ENCODE results near the gene VMO1. TPM values are rescaled to one million over a fixed set of nuclear protein-coding genes. Genes with fewer than 3 reads are reported as not detected.

VMO1 gene
- total and polyA plus RNA-seq, 4 experiments from 2014 or later, result 0.50 TPM; not detected in 3

DNA sequence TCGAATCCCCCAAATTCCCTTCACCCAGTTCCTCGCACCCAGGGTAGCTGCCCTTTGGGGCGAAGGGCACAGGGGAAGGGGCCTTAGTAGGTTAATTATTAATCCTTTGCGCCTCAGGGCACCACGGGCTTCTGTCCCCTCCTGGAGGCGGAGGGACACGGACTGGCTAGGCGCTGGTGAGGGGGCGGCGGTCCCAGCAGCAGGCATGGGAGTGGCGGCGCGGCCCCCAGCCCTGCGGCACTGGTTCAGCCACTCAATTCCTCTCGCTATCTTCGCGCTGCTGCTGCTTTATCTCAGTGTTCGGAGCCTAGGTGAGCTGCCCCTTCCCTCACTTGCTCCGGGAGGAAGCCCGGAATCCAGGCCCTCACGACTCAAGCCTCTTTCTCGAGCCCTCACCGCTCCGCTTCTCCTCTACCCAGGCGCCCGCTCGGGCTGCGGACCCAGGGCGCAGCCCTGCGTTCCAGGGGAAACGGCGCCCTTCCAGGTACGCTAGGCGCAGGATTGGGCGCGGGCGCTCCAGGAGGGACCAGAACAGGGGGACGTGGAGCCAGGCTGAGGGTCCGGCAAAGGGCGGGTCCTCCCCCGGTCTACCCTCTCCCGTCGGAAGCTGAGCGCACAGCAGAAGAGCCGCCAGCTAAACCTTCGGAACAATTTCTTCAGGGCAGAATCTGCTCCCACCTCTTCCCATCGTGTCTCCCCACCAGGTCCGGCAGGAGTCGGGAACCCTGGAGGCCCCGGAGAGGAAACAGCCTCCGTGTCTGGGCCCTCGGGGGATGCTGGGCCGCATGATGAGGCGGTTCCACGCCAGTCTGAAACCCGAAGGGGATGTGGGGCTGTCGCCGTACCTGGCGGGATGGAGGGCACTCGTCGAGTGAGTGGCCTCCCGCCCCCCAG lies 2.9 kb upstream of the VMO1 start, which contains the start of gene GLTPD2:
Gene GLTPD2 (plus strand): TSS at position 158 of the 894 bp plus-strand sequence. CDS start 48 bp downstream, at position 206.
- intact Hi-C loops (cut with micrococcal nuclease), result no loop called here
- ChIA-PET CTCF (ENCODE audit: partially characterized antibody) (interaction anchor here (0.6 to 3.7 kb wide), 30 partner anchors 7 to 191 kb away, joined by 3 to 59 read pairs (median 8); partner anchors contain the start of genes ARRB2, C17orf107, CHRNE and MED11), POLR2A (ENCODE audit: partially characterized antibody) (interaction anchor here (0.5 to 3.9 kb wide), 23 partner anchors 9 to 897 kb away, joined by 3 to 81 read pairs (median 7); partner anchors contain the start of genes ARRB2, C17orf107, CXCL16 and MED11)
- no peak for DNase-seq
- Mint-ChIP-seq H3K27me3 (peaks cover 27 to 28% of the 10 kb centered on the region in 2 donors), H3K9me3 (peaks cover 0 to 2% (median 0%) of the 10 kb centered on the region in 8 donors), H3K4me1 (peaks cover 12 to 41% (median 15%) of the 10 kb centered on the region in 4 donors), H3K27ac (peak within 1 kb of the TSS in 4 of 7 donors; percentile 27 to 72 (median 48)), H3K4me3 (peak within 1 kb of the TSS; percentile 67 to 78 (median 73)), H3K36me3 (peaks cover 0 to 2% of the 10 kb centered on the region in 2 donors)
- H3K9me3 ChIP-seq (ENCODE audit: control insufficient read depth in 1 of 2, low read length in 2 of 2), result no peaks in the 10 kb centered on the region
- H3K4me3 ChIP-seq (ENCODE audit: low read length in 2 of 2), result peak within 1 kb of the TSS; percentile 29 to 60
- peaks cover 18% of the 10 kb centered on the region for H3K27me3 ChIP-seq (ENCODE audit: insufficient read depth, low read length)
- peak within 1 kb of the TSS; percentile 72 for H3K27ac ChIP-seq (ENCODE audit: low read depth, low read length)
- H3K36me3 ChIP-seq (ENCODE audit: insufficient read depth, low read length), result no peaks in the 10 kb centered on the region
- H3K4me1 ChIP-seq (ENCODE audit: insufficient read depth, low read length), result peaks cover 26% of the 10 kb centered on the region

DNA sequence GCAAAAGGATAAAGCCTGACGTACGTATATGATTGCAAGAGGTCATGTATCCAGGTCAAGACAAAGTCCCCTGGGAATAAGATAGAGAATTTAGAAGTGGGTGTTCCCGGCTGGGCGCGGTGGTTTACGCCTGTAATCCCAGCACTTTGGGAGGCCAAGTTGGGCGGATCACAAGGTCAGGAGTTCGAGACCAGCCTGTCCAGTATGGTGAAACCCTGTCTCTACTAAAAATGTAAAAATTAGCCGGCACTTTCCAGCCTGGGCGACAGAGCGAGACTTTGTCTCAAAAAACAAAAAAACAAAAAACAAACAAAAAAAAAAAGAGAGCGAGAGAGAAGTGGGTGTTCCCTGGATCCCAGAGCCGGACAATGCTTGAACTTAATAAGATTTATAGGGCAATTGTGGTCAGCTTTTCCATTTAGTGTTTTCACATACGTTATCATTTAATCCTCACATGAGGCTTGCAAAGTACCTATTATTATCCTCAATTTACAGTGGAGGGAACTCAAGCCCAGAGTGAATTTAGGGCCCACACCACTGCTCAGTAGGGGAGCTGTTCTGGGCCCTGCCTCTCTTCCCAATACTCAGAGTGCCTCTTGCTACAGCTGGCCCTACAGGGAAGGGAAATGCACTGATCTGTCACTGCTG lies 2.1 kb upstream of the VMO1 start:
- H3K27me3 Mint-ChIP-seq, result peaks cover 30 to 33% of the 10 kb centered on the region in 2 donors
- intact Hi-C loops (cut with micrococcal nuclease), result no loop called here
- POLR2A ChIA-PET (ENCODE audit: partially characterized antibody), result interaction anchor here (1.0 to 3.9 kb wide), 4 partner anchors 19 to 78 kb away, joined by 3 to 81 read pairs (median 33); partner anchors contain the start of genes ARRB2, MED11 and PLD2

DNA sequence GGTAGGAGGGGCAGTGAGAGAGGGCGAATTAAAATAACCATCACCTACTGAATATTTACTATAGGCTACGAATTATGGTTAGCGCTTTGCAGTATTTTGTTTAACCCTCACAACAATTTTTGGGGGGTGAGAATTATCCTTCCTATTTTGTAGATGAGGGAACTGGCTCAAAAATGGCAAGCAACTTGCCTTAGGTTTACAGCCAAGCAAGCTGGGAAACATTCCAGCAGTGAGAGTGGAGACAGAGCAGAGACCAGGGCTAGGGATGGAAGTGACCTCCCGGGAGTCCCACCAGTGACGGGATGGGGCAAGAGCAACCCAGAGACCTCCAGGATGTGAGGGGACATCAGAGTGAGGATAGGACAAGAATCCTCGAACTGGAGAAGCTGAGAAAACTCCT lies 352 bp upstream of the VMO1 start:
- Histone ChIP-seq H3K4me3 (ENCODE audit: low read length in 2 of 2) (no peak overlapping the region), H3K9me3 (ENCODE audit: control insufficient read depth in 1 of 2, low read length in 2 of 2) (no peaks in the 10 kb centered on the region), H3K27me3 (ENCODE audit: insufficient read depth, low read length) (peaks cover 31% of the 10 kb centered on the region), H3K27ac (ENCODE audit: low read depth, low read length) (no peak overlapping the region), H3K4me1 (ENCODE audit: insufficient read depth, low read length) (peaks cover 26% of the 10 kb centered on the region), H3K36me3 (ENCODE audit: insufficient read depth, low read length) (no peaks in the 10 kb centered on the region)
- intact Hi-C loops (cut with micrococcal nuclease), result no loop called here
- Mint-ChIP-seq H3K4me3 (peak overlapping the region in 3 of 8 donors; percentile 24 to 45 (median 44)), H3K27me3 (peaks cover 40 to 41% of the 10 kb centered on the region in 2 donors), H3K4me1 (peaks cover 10 to 41% (median 17%) of the 10 kb centered on the region in 4 donors), H3K27ac (peak overlapping the region in 1 of 7 donors; percentile 4), H3K9me3 (no peaks in the 10 kb centered on the region), H3K36me3 (peaks cover 0 to 2% of the 10 kb centered on the region in 2 donors)
- ChIA-PET POLR2A (ENCODE audit: partially characterized antibody) (interaction anchor here (1.6 to 2.8 kb wide), 3 partner anchors 10 to 77 kb away, joined by 4 to 9 read pairs (median 9); partner anchors contain the start of genes ARRB2 and PSMB6), CTCF (ENCODE audit: partially characterized antibody) (interaction anchor here (0.7 to 1.4 kb wide), 2 partner anchors 53 to 102 kb away, joined by 3 to 4 read pairs; no protein-coding TSS in a partner anchor)
- no peak for DNase-seq

More for the DNA sequence above, 2.1 kb upstream of the VMO1 start:
- no peak for DNase-seq
- peaks cover 0 to 2% (median 0%) of the 10 kb centered on the region in 8 donors for H3K9me3 Mint-ChIP-seq
- Histone ChIP-seq H3K27ac (ENCODE audit: low read depth, low read length) (no peak overlapping the region), H3K36me3 (ENCODE audit: insufficient read depth, low read length) (no peaks in the 10 kb centered on the region), H3K4me1 (ENCODE audit: insufficient read depth, low read length) (peaks cover 26% of the 10 kb centered on the region), H3K4me3 (ENCODE audit: low read length in 2 of 2) (no peak overlapping the region), H3K27me3 (ENCODE audit: insufficient read depth, low read length) (peaks cover 25% of the 10 kb centered on the region), H3K9me3 (ENCODE audit: control insufficient read depth in 1 of 2, low read length in 2 of 2) (no peaks in the 10 kb centered on the region)
- H3K27ac Mint-ChIP-seq, result peak overlapping the region in 3 of 7 donors; percentile 29 to 48 (median 47)
- peaks cover 0 to 2% of the 10 kb centered on the region in 2 donors for H3K36me3 Mint-ChIP-seq
- H3K4me1 Mint-ChIP-seq, result peaks cover 10 to 41% (median 15%) of the 10 kb centered on the region in 4 donors
- peak overlapping the region in 7 of 8 donors; percentile 33 to 73 (median 61) for H3K4me3 Mint-ChIP-seq
- CTCF ChIA-PET (ENCODE audit: partially characterized antibody), result interaction anchor here (1.0 to 3.7 kb wide), 10 partner anchors 8 to 113 kb away, joined by 3 to 59 read pairs (median 18); partner anchors contain the start of genes ARRB2, C17orf107, CHRNE and MED11

DNA sequence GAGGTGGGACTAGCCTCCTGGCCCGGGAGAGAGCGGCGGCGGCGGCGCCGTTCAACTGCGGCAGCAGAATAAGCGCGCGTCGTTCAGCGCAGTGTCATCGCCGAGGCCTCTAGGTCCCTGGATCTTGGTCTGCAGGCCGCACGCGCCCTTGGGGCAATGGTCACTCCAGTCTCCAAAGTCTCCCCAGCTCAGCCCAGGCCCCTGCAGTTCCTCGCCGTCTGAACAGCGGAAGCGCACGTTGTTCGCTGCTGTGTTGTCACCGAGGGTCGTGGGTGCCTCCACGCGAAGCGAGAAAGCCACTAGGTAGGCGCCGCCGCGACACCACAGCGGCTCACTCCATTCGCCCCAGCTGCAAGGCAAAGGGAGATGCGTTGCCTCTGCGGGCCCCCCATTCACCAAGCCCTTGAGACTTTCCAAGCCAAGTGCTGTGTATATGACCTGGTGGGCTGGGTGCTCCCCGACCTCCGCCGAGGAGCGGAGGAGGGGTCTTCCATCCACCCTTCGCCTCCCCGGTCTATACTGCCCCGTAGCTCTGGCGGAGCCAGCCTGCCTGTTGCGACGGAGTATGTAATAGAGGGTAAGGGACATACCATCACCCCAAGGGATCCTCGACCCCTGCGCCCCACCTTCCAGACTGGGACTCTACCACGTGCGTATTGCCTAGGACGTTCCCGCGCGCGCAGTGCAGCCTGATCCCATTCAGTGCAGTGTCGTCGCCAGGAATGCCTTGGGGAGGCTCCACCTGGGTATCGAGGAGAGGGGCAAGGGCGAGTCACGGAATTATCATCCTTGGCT lies 656 bp downstream of the VMO1 start:
- peaks cover 0 to 2% of the 10 kb centered on the region in 2 donors for H3K36me3 Mint-ChIP-seq
- no peak overlapping the region for H3K27ac ChIP-seq (ENCODE audit: low read depth, low read length)
- peaks cover 31% of the 10 kb centered on the region for H3K27me3 ChIP-seq (ENCODE audit: insufficient read depth, low read length)
- no peaks in the 10 kb centered on the region for H3K36me3 ChIP-seq (ENCODE audit: insufficient read depth, low read length)
- ChIA-PET CTCF (ENCODE audit: partially characterized antibody) (interaction anchor here (0.7 to 1.4 kb wide), 2 partner anchors 96 to 103 kb away, joined by 3 to 4 read pairs; no protein-coding TSS in a partner anchor), POLR2A (ENCODE audit: partially characterized antibody) (interaction anchor here (0.6 to 2.8 kb wide), 5 partner anchors 11 to 76 kb away, joined by 3 to 9 read pairs (median 4); partner anchors contain the start of genes ARRB2, PLD2 and PSMB6)
- H3K27ac Mint-ChIP-seq, result no peak overlapping the region
- intact Hi-C loops (cut with micrococcal nuclease), result no loop called here
- no peak for DNase-seq
- peaks cover 41 to 46% of the 10 kb centered on the region in 2 donors for H3K27me3 Mint-ChIP-seq
- H3K4me1 Mint-ChIP-seq, result peaks cover 6 to 37% (median 13%) of the 10 kb centered on the region in 4 donors
- no peaks in the 10 kb centered on the region for H3K9me3 ChIP-seq (ENCODE audit: control insufficient read depth in 1 of 2, low read length in 2 of 2)
- peaks cover 21% of the 10 kb centered on the region for H3K4me1 ChIP-seq (ENCODE audit: insufficient read depth, low read length)
- no peaks in the 10 kb centered on the region for H3K9me3 Mint-ChIP-seq
- H3K4me3 ChIP-seq (ENCODE audit: low read length in 2 of 2), result no peak overlapping the region
- H3K4me3 Mint-ChIP-seq, result peak overlapping the region in 7 of 8 donors; percentile 38 to 74 (median 67)

DNA sequence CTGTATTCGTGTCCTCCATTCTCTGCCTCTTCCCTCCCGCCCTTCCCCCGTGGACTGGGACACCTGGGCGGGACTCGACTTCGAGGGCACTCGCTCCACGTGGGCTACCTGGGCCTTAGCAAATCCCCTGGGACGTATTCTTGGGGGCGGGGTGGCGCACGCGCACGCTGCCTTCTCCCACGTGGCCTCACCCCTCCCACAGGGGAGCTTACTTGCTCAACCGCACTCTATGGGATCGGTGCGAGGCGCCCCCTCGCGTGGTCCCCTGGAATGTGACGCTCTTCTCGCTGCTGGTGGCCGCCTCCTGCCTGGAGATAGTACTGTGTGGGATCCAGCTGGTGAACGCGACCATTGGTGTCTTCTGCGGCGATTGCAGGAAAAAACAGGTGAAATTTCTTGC lies 3.5 kb downstream of the VMO1 start:
- H3K4me3 Mint-ChIP-seq, result no peak overlapping the region
- H3K27me3 Mint-ChIP-seq, result peaks cover 48 to 50% of the 10 kb centered on the region in 2 donors
- H3K36me3 Mint-ChIP-seq, result no peaks in the 10 kb centered on the region
- ChIA-PET CTCF (ENCODE audit: partially characterized antibody) (interaction anchor here (1.1 kb wide), 1 partner anchor 73 kb away, joined by 3 read pairs; the partner anchor contains the start of gene ARRB2), POLR2A (ENCODE audit: partially characterized antibody) (no interaction called here)
- Histone ChIP-seq H3K4me1 (ENCODE audit: insufficient read depth, low read length) (peaks cover 15% of the 10 kb centered on the region), H3K36me3 (ENCODE audit: insufficient read depth, low read length) (no peaks in the 10 kb centered on the region), H3K4me3 (ENCODE audit: low read length in 2 of 2) (no peak overlapping the region), H3K9me3 (ENCODE audit: control insufficient read depth in 1 of 2, low read length in 2 of 2) (no peaks in the 10 kb centered on the region), H3K27me3 (ENCODE audit: insufficient read depth, low read length) (peaks cover 31% of the 10 kb centered on the region), H3K27ac (ENCODE audit: low read depth, low read length) (no peak overlapping the region)
- DNase-seq, result no peak
- H3K27ac Mint-ChIP-seq, result peak overlapping the region in 1 of 7 donors; percentile 13
- H3K9me3 Mint-ChIP-seq, result no peaks in the 10 kb centered on the region
- intact Hi-C loops (cut with micrococcal nuclease), result no loop called here
- H3K4me1 Mint-ChIP-seq, result peaks cover 3 to 23% (median 10%) of the 10 kb centered on the region in 4 donors

DNA sequence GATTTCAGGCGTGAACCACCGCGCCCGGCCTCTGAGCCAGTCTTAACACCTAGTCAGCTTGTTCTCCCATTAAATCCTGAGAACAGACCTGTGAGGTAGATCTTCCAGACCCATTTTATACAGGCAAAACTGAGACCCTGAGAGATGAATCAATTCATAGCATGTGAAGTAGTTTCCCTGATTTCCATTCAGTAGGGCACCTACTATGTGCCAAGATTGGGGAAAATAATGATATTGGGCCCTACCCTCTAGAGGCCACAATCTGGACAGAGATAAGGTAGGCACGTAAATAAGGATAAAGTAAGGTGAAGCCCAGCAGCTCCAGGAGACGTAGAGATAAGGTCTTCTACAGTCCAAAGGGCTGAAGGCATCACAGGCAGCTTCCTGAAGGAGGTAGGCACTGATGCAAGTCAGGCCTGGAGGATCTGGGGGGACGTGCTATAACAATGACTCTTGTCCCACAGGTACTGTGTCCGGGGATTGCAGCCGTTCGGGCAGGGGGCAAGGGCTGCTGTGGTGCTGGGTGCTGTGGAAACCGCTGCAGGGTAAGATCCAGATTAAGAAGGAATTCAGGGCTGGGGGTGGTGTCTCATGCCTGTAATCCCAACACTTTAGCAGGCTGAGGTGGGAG lies 5.7 kb downstream of the VMO1 start:
- H3K4me1 ChIP-seq (ENCODE audit: insufficient read depth, low read length), result peaks cover 2% of the 10 kb centered on the region
- no peak overlapping the region for H3K27ac ChIP-seq (ENCODE audit: low read depth, low read length)
- Mint-ChIP-seq H3K27ac (no peak overlapping the region), H3K36me3 (no peaks in the 10 kb centered on the region), H3K27me3 (peaks cover 31 to 32% of the 10 kb centered on the region in 2 donors), H3K4me3 (no peak overlapping the region), H3K4me1 (peaks cover 1 to 7% (median 3%) of the 10 kb centered on the region in 4 donors), H3K9me3 (no peaks in the 10 kb centered on the region)
- no peak for DNase-seq
- intact Hi-C loops (cut with micrococcal nuclease), result no loop called here
- ChIA-PET POLR2A (ENCODE audit: partially characterized antibody) (interaction anchor here (1.9 kb wide), 1 partner anchor 9 kb away, joined by 6 read pairs; no protein-coding TSS in a partner anchor), CTCF (ENCODE audit: partially characterized antibody) (interaction anchor here (1.8 kb wide), 1 partner anchor 9 kb away, joined by 12 read pairs; the partner anchor contains the start of gene GLTPD2)
- H3K9me3 ChIP-seq (ENCODE audit: control insufficient read depth in 1 of 2, low read length in 2 of 2), result no peaks in the 10 kb centered on the region
- peaks cover 19% of the 10 kb centered on the region for H3K27me3 ChIP-seq (ENCODE audit: insufficient read depth, low read length)
- H3K4me3 ChIP-seq (ENCODE audit: low read length in 2 of 2), result no peak overlapping the region
- H3K36me3 ChIP-seq (ENCODE audit: insufficient read depth, low read length), result no peaks in the 10 kb centered on the region
